ENCODE measurements around the gene MACROH2A2.
"Not testable (repeated sequence)": the region's sequence is repeated elsewhere in the genome, so short reads cannot be mapped to it uniquely, and the experiment has no call there.

MACROH2A2 gene

DNA sequence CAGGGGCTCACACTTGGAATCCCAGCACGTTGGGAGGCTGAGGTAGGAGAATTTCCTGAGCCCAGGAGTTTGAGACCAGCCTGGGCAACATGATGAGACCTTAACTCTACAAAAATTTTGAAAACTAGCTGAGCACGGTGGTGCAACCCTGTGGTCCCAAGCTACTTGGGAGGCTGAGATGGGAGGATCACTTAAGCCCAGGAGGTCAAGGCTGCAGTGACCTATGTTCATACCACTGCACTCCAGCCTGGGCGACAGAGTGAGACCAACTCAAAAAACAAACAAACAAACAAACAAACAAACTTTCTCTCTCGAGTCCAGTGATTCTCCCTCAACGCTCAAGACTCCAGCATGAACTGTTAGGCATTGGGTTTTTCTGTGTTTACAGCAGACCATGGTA is 95.9 kb downstream of the MACROH2A2 start:
- DNase-seq (ENCODE audit: low read depth): no peak
- TF ChIP-seq, protein P1, sequence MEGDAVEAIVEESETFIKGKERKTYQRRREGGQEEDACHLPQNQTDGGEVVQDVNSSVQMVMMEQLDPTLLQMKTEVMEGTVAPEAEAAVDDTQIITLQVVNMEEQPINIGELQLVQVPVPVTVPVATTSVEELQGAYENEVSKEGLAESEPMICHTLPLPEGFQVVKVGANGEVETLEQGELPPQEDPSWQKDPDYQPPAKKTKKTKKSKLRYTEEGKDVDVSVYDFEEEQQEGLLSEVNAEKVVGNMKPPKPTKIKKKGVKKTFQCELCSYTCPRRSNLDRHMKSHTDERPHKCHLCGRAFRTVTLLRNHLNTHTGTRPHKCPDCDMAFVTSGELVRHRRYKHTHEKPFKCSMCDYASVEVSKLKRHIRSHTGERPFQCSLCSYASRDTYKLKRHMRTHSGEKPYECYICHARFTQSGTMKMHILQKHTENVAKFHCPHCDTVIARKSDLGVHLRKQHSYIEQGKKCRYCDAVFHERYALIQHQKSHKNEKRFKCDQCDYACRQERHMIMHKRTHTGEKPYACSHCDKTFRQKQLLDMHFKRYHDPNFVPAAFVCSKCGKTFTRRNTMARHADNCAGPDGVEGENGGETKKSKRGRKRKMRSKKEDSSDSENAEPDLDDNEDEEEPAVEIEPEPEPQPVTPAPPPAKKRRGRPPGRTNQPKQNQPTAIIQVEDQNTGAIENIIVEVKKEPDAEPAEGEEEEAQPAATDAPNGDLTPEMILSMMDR (conservative IDR thresholded peaks at IDR 0.05; ENCODE audit: low read depth, low read length): no peak
- no peak overlapping the region for H3K4me3 ChIP-seq (ENCODE audit: low read length)

DNA sequence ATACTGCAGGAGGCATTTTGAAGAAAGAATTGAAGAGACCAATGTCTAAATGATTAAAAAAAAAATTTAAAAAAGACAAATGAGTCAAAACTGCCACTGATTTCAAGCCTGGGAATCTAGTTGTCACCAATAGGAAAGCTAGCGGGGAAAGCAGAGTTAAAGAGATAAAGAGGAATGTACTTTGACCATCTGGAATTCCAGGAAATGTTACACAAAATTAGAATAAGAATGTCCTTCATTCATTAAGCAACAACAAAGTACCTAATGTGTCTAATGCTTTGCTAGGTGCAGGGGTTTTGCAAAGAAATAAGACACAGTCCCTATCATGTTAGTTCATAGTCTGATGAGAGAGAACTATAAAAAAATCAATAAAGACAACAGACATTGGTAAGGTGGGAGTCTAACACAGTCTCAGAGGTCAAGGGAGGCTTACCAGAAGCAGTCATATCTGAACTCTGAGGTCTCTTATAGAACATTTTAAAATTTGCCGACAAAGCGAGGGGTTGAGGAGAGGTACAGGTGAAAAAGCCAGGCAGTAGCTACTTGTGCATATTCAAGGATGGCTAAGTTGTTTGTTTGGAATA is 102.7 kb downstream of the MACROH2A2 start:
- no peak for DNase-seq (ENCODE audit: low read depth)
- TF ChIP-seq, protein P1 (conservative IDR thresholded peaks at IDR 0.05; ENCODE audit: low read depth, low read length): no peak

DNA sequence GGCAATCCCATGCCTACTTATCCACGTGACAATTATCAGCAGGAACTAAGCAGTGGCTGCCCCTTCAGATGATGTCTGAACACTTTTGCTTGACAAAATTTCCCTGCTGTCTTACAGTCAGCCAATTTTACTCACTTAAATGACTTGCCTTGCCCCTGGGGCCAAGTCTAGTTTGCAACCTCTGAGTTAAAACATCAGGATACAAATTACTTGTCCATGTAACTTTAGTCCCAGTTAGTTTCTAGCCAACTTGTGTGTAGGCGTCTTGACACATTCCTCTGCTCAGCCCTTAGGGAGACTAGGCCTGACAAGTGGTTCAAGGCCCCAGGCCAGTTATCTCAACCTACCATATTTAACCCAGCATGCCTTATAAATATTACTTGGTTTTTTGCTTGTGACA is 105.5 kb downstream of the MACROH2A2 start:
- H3K4me3 ChIP-seq (ENCODE audit: low read length): no peak overlapping the region
- TF ChIP-seq, protein P1 (conservative IDR thresholded peaks at IDR 0.05; ENCODE audit: low read depth, low read length): no peak
- no peak for DNase-seq (ENCODE audit: low read depth)

More for the DNA sequence above, 102.7 kb downstream of the MACROH2A2 start:
- no peak overlapping the region for H3K4me3 ChIP-seq (ENCODE audit: low read length)

DNA sequence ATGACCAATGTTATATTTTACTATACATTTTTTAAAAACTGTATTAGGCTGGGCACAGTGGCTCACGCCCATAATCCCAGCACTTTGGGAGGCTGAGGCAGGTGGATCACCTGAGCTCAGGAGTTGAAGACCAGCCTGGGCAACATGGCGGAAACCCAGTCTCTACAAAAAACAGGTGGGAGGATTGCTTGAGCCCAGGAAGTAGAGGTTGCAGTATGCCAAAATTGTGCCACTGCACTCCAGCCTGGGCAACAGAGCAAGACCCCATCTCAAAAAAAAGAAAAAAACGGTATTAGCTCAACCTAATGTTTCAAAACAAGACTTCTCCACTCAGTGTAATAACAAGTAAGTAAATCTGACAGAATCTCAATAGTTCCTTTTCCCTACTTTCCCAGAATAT is 106.7 kb downstream of the MACROH2A2 start:
- not testable (repeated sequence) for H3K4me3 ChIP-seq (ENCODE audit: low read length); DNase-seq (ENCODE audit: low read depth)

DNA sequence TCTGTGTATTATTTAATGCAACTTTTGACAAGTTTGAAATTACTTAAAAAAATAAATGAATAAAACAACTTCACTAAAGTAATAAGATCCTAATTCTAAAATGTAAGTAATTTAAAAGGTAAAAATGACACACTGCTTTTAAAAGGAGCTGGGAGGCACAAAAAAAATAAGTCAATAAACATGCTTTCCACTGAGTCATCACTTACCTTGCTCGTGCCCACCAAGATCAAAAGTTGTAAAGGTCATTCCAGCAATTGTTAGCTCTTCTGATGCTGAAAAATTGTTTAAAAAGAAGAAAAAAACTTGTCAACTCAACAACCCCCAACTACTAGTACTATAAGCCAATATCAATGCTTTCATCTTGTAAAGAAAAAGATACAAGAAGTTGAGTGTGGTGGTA is 108.2 kb downstream of the MACROH2A2 start:
- H3K4me3 ChIP-seq (ENCODE audit: low read length): no peak overlapping the region
- TF ChIP-seq, protein P1 (conservative IDR thresholded peaks at IDR 0.05; ENCODE audit: low read depth, low read length): no peak
- DNase-seq (ENCODE audit: low read depth): no peak
